ENCODE results near the gene MFAP4.

The MFAP4 gene

DNA sequence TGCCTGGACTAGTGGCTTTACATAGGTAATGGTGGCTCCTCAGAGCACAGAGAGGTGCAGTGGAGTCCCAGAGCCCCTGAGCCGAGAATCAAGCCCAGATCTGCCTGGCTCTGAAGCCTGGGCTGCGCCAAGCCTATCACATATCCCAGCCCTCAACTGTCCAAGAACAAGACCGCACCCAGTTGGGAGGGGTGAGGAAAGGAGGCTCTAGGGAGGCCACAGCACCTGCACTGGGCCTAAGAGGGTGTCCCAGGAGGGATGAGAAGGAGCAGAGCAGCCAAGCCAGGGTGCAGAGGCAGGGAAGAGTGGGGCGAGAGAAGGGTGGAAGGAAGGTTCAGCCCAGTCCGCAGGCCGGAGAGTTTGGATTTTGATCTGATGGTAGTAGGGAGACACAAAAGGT lies 23.1 kb upstream of the MFAP4 start:
- no peak for DNase-seq (ENCODE audit: low read depth)
- no peak for TF ChIP-seq CTCF (IDR thresholded peaks at IDR 0.05; ENCODE audit: low read depth, low read length, missing control alignments)
- no peak overlapping the region for H3K4me3 ChIP-seq (ENCODE audit: low read depth, low read length)

DNA sequence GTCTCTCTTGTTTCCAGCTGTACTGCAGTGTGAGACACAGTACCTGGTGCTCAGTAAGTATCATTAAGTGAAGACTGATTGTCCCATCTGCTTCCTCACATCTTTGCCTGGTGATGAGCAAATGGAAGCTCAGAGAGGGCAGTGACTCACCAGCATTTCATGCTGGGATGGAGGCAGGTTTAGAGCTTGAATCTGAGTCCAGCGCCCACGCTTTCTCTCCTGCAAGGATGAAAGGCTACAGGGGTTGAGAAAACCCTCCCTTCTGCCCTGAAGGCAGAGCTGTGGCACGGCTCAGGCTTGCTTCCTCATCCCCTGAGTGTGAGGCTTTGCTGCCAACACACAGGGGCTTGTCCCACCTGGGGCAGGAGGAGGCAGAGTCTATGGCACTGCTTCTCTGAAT lies 22.5 kb upstream of the MFAP4 start:
- H3K4me3 ChIP-seq (ENCODE audit: low read depth, low read length), result no peak overlapping the region
- no peak for TF ChIP-seq CTCF (IDR thresholded peaks at IDR 0.05; ENCODE audit: low read depth, low read length, missing control alignments)
- DNase-seq (ENCODE audit: low read depth), result no peak

DNA sequence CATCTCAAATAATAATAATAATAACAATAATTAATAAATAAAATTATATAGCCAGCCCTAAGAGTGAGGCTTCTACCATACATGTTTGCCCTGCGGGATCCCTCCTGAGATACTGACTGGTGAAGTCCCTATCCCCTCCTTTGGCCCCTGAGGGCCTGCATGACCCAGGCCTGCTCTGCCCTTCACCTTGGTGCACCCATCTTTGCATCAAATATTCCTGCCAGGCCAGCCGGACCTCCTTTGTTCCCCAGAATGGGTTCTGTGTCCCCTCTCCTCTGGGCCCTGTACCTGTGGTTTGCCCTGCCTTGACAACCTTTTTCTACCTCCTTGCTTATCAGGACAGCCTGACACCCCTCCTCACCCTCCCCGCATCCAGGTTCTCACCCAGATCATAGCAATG lies 22.1 kb upstream of the MFAP4 start:
- no peak for TF ChIP-seq CTCF (IDR thresholded peaks at IDR 0.05; ENCODE audit: low read depth, low read length, missing control alignments)
- DNase-seq (ENCODE audit: low read depth), result no peak
- no peak overlapping the region for H3K4me3 ChIP-seq (ENCODE audit: low read depth, low read length)

GRCh38 chr17:19408346-19408710 lies 21.3 kb upstream of the MFAP4 start:
- H3K4me3 ChIP-seq (ENCODE audit: low read depth, low read length), result no peak overlapping the region
- no peak for TF ChIP-seq CTCF (IDR thresholded peaks at IDR 0.05; ENCODE audit: low read depth, low read length, missing control alignments)
- DNase-seq (ENCODE audit: low read depth), result no peak

DNA sequence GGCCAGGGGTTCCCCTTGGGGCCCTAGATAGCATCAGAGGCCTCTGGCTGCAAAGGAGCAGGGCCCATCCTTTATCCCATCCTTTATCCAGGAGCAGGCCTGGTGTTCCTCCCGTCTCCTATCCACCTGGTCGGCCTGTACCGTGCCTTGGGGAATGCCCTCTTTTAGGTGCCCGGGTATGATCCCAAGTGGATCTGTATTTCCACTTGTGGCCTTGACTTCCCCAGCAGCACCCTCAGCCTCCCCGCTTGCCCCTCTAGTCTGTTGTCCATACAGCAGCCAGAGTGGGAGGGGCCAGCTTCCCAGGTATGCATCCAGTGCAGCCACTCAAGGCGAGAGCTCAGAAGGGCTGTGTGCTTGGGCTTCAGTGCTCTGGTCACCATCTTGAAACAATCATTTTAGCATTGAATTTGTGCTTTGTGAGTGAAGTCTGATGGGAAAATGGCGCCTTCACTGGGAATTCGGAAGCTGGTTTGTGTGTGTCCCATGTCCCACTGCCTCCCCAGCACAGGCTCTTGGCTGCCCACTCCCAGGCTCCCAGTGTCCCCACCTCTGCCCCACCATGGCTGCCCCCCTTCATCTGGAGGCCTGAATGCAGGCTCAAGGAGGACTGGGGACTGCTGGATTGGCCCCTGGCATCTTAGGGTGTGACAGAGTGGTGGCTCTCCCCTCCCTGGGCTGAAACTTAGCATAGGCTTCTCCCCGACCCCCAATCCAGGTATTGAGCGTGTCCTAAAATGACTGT lies 20.8 kb upstream of the MFAP4 start:
- no peak for DNase-seq (ENCODE audit: low read depth)
- no peak overlapping the region for H3K4me3 ChIP-seq (ENCODE audit: low read depth, low read length)
- TF ChIP-seq CTCF (IDR thresholded peaks at IDR 0.05; ENCODE audit: low read depth, low read length, missing control alignments), result no peak

DNA sequence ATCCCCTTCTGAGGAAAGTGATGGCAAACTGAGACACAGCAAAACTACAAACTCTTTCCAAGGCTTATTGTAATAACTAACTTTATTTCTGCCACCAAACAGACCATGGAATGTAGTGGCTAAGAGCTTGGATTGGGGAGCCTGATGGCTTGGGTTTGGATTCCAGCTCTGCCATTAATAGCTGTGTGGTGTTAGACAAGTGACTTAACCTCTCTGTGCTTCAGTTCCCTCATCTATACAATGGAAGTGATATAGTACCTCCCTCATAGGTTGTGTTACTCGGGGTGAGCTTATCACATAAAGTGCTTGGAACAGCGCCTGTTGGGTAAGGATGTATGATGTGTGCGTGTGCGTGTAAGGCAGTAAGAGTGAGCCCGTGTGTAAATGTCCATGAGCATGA lies 18.1 kb upstream of the MFAP4 start:
- no peak for TF ChIP-seq CTCF (IDR thresholded peaks at IDR 0.05; ENCODE audit: low read depth, low read length, missing control alignments)
- DNase-seq (ENCODE audit: low read depth), result no peak

GRCh38 chr17:19404264-19404663 lies 17.3 kb upstream of the MFAP4 start:
- TF ChIP-seq CTCF (IDR thresholded peaks at IDR 0.05; ENCODE audit: low read depth, low read length, missing control alignments), result no peak
- no peak for DNase-seq (ENCODE audit: low read depth)
- H3K4me3 ChIP-seq (ENCODE audit: low read depth, low read length), result no peak overlapping the region

More for the DNA sequence above, 18.1 kb upstream of the MFAP4 start:
- no peak overlapping the region for H3K4me3 ChIP-seq (ENCODE audit: low read depth, low read length)
